Activated CD4-positive, alpha-beta T cell treated with anti-CD3 and anti-CD28 coated beads, Interleukin-2, amount 10 ng/mL, durations not matched to agents 24 days and 14 days (primary cell): Measurements from ENCODE around the gene ARL15. TPM values are rescaled to one million over a fixed set of nuclear protein-coding genes. Genes with fewer than 3 reads are reported as not detected.

Experiments used
- total RNA-seq: library from RNA; stranded (reverse); gene quantifications from 2 replicates; pipeline ENCODE4 v1.2.3, GENCODE V29; 2022

ARL15 gene
- total RNA-seq, 1 donor from 2014 or later = 7.4 TPM

Other genes with a start within 250 kb of the ARL15 start
- not detected in 2 replicates for gene HSPB3, start 145.1 kb upstream of the ARL15 start, total RNA-seq
- 12.9 and 13.1 TPM in 2 replicates for gene SNX18, start 207.2 kb upstream of the ARL15 start, total RNA-seq